Breast epithelium (tissue), 4 donors: ENCODE results near the gene STK40. TPM values are rescaled to one million over a fixed set of nuclear protein-coding genes. Genes with fewer than 3 reads are reported as not detected.

Source experiments
- DNase-seq, 2 donors: peaks; one replicate each; pipeline ENCODE4 v3.0.0-alpha.2; 2019; ENCODE audit warnings: low spot score in 2 of 2
- H3K27ac ChIP-seq, 2 donors: fragments of 200-600 bp; sonication (generic) in 1 of 2; one replicate each; pipeline ENCODE4 v1.5.1; 2016 to 2019; ENCODE audit warnings: mild to moderate bottlenecking in 1 of 2
- H3K27me3 ChIP-seq, 2 donors: fragments of 200-600 bp; sonication (generic) in 1 of 2; one replicate each; pipeline versions ENCODE4 v1.5.1 to v1.6.0; 2017 to 2019; ENCODE audit warnings: control low read depth in 1 of 2, mild to moderate bottlenecking in 1 of 2
- H3K36me3 ChIP-seq: fragments of 200-600 bp; one replicate; pipeline ENCODE4 v1.5.1; 2019
- H3K4me1 ChIP-seq, 2 donors: fragments of 200-600 bp; sonication (generic); one replicate each; pipeline ENCODE4 v1.5.1; 2016 to 2019; ENCODE audit warnings: control low read depth in 1 of 2
- H3K4me3 ChIP-seq, 3 donors: fragments of 200-600 bp; sonication (generic); 1 replicate in 2 of 3; 2 replicates in 1 of 3; pipeline ENCODE4 v1.5.1; 2016 to 2019; ENCODE audit warnings: mild to moderate bottlenecking in 3 of 3, moderate library complexity in 2 of 3
- H3K9me3 ChIP-seq, 2 donors: fragments of 200-600 bp; sonication (generic) in 1 of 2; one replicate each; pipeline ENCODE4 v1.5.1; 2016 to 2019; ENCODE audit warnings: control low read depth in 1 of 2
- POLR2A ChIP-seq: fragments of 450-650 bp; IDR thresholded peaks from one replicate; pipeline ENCODE4 v1.6.1; 2016; ENCODE audit warnings: antibody characterized with exemption, mild to moderate bottlenecking, moderate library complexity
- POLR2AphosphoS5 ChIP-seq, 3 donors: sonication (generic); formaldehyde crosslinking; IDR thresholded peaks; one replicate each; pipeline ENCODE4 v1.6.1; 2017; ENCODE audit warnings: antibody characterized with exemption in 3 of 3
- intact Hi-C: fragments of 100-400 bp; cut with DNase I; formaldehyde crosslinking; loops from one replicate; pipeline ENCODE4 v1.15.1; 2023; ENCODE audit warnings: low total_unique reads
- total RNA-seq, 3 donors: library from RNA; depleted of rRNA; stranded (reverse); fragments of >200 nt; gene quantifications; one replicate each; pipeline ENCODE4 v1.1.0, GENCODE V29; 2016
- TF ChIP-seq, protein P1 (sequence below), 3 donors: fragments of 450-650 bp; IDR thresholded peaks; one replicate each; pipeline ENCODE4 v1.5.1; 2016 to 2017; ENCODE audit warnings: antibody characterized with exemption in 3 of 3, mild to moderate bottlenecking in 3 of 3, moderate library complexity in 3 of 3

Gene STK40
- total RNA-seq, 3 donors from 2014 or later: 22.5 to 36.0 (median 26.2) TPM

DNA sequence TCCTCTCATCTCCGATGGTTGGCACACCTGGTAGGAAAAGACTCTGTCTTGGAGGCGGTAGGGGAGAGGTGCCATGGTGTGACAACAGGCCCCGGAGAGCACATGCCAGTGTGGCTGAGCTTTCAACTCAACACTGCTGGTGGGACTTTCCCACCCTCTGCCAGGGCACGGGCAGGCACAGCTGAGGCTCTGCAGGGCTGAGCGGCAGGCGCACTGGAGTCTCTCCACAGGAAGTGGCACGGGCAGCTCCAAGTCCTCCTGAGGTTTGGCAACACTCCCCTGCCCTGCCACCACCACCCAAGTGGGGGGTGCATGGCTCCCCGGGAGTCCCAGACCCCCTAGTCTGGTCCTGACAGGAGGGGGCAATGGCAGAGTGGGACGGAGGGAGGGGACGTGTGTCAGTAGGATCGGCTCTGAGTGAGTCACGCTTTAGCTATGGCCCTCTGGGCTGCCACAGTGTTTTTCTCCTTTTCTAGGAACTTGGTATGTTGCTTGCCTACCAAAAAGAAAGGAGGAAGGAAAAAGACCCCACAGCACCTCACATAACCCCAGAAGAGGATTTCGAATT, 35.0 kb downstream of the STK40 start:
- peak overlapping the region in 1 of 3 donors; percentile 29 for H3K4me3 ChIP-seq
- H3K27me3 ChIP-seq: no peaks in the 10 kb centered on the region
- no peak for TF ChIP-seq POLR2AphosphoS5 (IDR thresholded peaks at IDR 0.05)
- TF ChIP-seq POLR2A: no peak
- TF ChIP-seq, protein P1, sequence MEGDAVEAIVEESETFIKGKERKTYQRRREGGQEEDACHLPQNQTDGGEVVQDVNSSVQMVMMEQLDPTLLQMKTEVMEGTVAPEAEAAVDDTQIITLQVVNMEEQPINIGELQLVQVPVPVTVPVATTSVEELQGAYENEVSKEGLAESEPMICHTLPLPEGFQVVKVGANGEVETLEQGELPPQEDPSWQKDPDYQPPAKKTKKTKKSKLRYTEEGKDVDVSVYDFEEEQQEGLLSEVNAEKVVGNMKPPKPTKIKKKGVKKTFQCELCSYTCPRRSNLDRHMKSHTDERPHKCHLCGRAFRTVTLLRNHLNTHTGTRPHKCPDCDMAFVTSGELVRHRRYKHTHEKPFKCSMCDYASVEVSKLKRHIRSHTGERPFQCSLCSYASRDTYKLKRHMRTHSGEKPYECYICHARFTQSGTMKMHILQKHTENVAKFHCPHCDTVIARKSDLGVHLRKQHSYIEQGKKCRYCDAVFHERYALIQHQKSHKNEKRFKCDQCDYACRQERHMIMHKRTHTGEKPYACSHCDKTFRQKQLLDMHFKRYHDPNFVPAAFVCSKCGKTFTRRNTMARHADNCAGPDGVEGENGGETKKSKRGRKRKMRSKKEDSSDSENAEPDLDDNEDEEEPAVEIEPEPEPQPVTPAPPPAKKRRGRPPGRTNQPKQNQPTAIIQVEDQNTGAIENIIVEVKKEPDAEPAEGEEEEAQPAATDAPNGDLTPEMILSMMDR (IDR thresholded peaks at IDR 0.05): no peak
- intact Hi-C loops: loop anchor here (10.0 kb wide), 1 partner anchor 74 kb away; no protein-coding TSS in a partner anchor
- H3K27ac ChIP-seq: peak overlapping the region; percentile 88 to 90
- peaks cover 6 to 23% of the 10 kb centered on the region in 2 donors for H3K4me1 ChIP-seq
- peak in 1 of 2 donors; percentile 57 for DNase-seq
- H3K36me3 ChIP-seq: no peaks in the 10 kb centered on the region
- H3K9me3 ChIP-seq: no peaks in the 10 kb centered on the region

DNA sequence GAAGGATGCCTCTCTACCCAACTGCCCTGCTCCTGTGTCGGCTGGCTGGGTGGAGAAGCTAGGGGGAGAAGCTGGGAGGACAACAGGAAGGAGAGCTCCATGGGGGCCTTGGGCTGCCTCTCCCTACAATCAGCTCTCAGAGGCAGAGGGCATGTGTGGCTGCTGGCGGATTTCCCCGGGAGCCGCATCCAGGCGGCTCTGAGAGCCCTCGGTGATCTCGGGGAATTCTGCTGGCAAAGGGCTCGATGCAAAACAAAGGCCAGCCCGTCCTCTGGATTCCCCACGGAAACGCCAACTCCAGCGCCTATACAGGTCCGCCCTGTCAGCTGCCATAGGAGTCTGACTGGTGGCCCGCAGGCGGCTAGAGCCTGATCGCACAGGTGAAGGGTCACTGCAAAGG, 35.9 kb downstream of the STK40 start:
- Histone ChIP-seq H3K4me3 (no peak overlapping the region), H3K9me3 (no peaks in the 10 kb centered on the region), H3K27ac (peak overlapping the region; percentile 88 to 90), H3K27me3 (no peaks in the 10 kb centered on the region), H3K4me1 (peaks cover 6 to 23% of the 10 kb centered on the region in 2 donors), H3K36me3 (no peaks in the 10 kb centered on the region)
- TF ChIP-seq, protein P1 (IDR thresholded peaks at IDR 0.05): no peak
- no peak for TF ChIP-seq POLR2AphosphoS5 (IDR thresholded peaks at IDR 0.05)
- TF ChIP-seq POLR2A: no peak
- peak; percentile 50 to 61 for DNase-seq
- intact Hi-C loops: loop anchor here (10.0 kb wide), 1 partner anchor 75 kb away; no protein-coding TSS in a partner anchor

DNA sequence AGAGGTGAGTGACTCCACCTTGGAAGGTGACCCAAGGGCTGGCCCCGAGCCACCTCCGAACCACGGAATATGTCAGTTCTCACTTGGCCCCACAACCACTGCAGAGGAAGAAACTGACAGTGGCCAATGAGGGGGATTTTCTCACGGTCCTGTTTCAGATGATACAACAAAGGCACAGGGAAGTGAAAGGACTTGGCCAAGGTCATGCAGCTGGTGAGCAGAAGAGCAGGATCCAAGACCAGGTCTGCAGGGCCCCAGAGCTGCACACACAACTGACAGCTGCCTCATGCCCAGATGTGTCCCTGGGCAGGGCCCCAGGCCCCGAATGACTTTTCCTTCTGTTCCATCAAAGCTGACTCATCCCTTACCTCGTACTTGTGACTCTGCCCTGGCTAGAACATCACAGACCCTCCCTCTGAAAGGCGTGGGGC, 36.5 kb downstream of the STK40 start:
- intact Hi-C loops: no loop called here
- Histone ChIP-seq H3K27ac (peak overlapping the region; percentile 88 to 90), H3K9me3 (no peaks in the 10 kb centered on the region), H3K4me1 (peaks cover 6 to 23% of the 10 kb centered on the region in 2 donors), H3K36me3 (no peaks in the 10 kb centered on the region), H3K27me3 (no peaks in the 10 kb centered on the region), H3K4me3 (no peak overlapping the region)
- TF ChIP-seq POLR2AphosphoS5 (IDR thresholded peaks at IDR 0.05): no peak
- TF ChIP-seq POLR2A: no peak
- TF ChIP-seq, protein P1 (IDR thresholded peaks at IDR 0.05): no peak
- no peak for DNase-seq

GRCh38 chr1:36346741-36347370, 38.9 kb downstream of the STK40 start:
- Histone ChIP-seq H3K4me3 (no peak overlapping the region), H3K27ac (no peak overlapping the region), H3K27me3 (no peaks in the 10 kb centered on the region), H3K36me3 (no peaks in the 10 kb centered on the region), H3K9me3 (no peaks in the 10 kb centered on the region), H3K4me1 (peaks cover 6 to 17% of the 10 kb centered on the region in 2 donors)
- TF ChIP-seq POLR2AphosphoS5 (IDR thresholded peaks at IDR 0.05): no peak
- TF ChIP-seq, protein P1 (IDR thresholded peaks at IDR 0.05): no peak
- no peak for TF ChIP-seq POLR2A
- DNase-seq: no peak
- intact Hi-C loops: no loop called here

- intact Hi-C loops: no loop called here
- H3K27me3 ChIP-seq: no peaks in the 10 kb centered on the region
- H3K9me3 ChIP-seq: no peaks in the 10 kb centered on the region
- no peak overlapping the region for H3K4me3 ChIP-seq
- peaks cover 0 to 7% of the 10 kb centered on the region in 2 donors for H3K4me1 ChIP-seq
- H3K36me3 ChIP-seq: no peaks in the 10 kb centered on the region
- DNase-seq: no peak
- no peak overlapping the region for H3K27ac ChIP-seq
- TF ChIP-seq POLR2A: no peak
- TF ChIP-seq POLR2AphosphoS5 (IDR thresholded peaks at IDR 0.05): no peak
These were observed 40.4 kb downstream of the STK40 start for GRCh38 chr1:36345353-36345752.
